Measurements from ENCODE around the gene KIAA1958.

DNA sequence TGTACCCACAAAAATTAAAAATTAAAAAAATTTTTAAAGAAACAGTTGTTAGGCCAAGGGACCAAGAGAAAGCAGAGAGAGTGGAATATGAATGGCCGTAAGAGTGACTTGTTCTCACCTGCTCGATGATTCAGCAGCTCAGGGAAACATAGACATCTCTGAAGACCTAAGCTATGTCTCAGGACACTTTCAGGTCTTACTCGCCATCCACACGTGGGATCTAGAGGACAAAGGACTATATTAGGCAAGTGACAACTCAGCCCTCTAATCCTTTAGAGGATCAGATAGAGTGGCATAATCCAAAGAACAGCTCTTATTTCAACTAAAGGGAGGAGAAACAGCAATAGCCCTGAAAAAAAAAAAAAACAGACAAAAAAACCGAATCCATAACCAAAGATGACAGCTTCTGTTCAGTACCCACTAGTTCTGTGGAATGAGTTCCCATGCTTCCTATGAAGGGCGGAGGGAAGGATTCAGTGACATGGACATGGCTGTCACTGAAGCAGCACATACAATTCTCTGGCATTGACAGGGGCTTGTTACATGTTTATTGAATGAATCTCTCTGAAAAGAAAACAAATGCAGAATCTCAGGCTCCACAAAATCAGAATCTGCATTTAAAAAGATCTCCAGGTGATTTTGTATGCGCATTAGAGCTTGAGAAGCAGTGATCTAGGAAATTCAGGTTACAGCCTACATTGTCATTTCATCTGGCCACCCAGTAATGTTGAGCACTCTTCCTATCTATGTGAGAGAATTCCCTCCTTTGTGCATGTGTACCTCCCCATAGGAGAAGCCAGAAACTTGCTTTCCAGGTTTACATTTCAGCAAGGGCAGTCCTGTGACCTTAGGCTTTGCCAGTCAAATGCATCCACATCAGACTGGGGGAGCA is 96.0 kb downstream of the KIAA1958 start:
- TF ChIP-seq CTCF (conservative IDR thresholded peaks at IDR 0.05; ENCODE audit: low read depth, low read length) (no peak), EZH2 (IDR thresholded peaks at IDR 0.05; ENCODE audit: borderline replicate concordance, low read depth, low read length, poor library complexity, severe bottlenecking) (no peak)
